Gastrocnemius medialis (tissue), 4 donors: Measurements from ENCODE around the gene SENP1. TPM values are rescaled to one million over a fixed set of nuclear protein-coding genes. Genes with fewer than 3 reads are reported as not detected.

Experiments used
- ATAC-seq, 2 donors: fragments of 150-250 bp; one replicate each; pipeline ENCODE4 v1.9.1; 2016
- DNase-seq, 2 donors: peaks; one replicate each; pipeline ENCODE4 v3.0.0-alpha.2; 2019
- H3K27ac ChIP-seq, 4 donors: fragments of 200-600 bp; sonication (generic); 1 replicate in 1 of 4; 2 replicates in 3 of 4; pipeline ENCODE4 v1.5.1; 2016 to 2018; ENCODE audit warnings: mild to moderate bottlenecking in 2 of 4, moderate library complexity in 1 of 4
- H3K27me3 ChIP-seq, 3 donors: fragments of 200-600 bp; sonication (generic) in 2 of 3; 1 replicate in 1 of 3; 2 replicates in 2 of 3; pipeline versions ENCODE4 v1.5.1 to v1.6.0; 2016 to 2019; ENCODE audit warnings: mild to moderate bottlenecking in 1 of 3, moderate library complexity in 1 of 3
- H3K36me3 ChIP-seq, 2 donors: fragments of 200-600 bp; sonication (generic) in 1 of 2; one replicate each; pipeline ENCODE4 v1.5.1; 2017 to 2018
- H3K4me1 ChIP-seq, 2 donors: fragments of 200-600 bp; sonication (generic) in 1 of 2; one replicate each; pipeline ENCODE4 v1.5.1; 2016 to 2017; ENCODE audit warnings: mild to moderate bottlenecking in 2 of 2
- H3K4me3 ChIP-seq, 4 donors: fragments of 200-600 bp; sonication (generic) in 3 of 4; 1 replicate in 1 of 4; 2 replicates in 3 of 4; pipeline ENCODE4 v1.5.1; 2016 to 2019; ENCODE audit warnings: mild to moderate bottlenecking in 2 of 4
- H3K9me3 ChIP-seq, 3 donors: fragments of 200-600 bp; sonication (generic) in 2 of 3; 1 replicate in 1 of 3; 2 replicates in 2 of 3; pipeline ENCODE4 v1.5.1; 2016 to 2019
- POLR2A ChIP-seq, 2 donors: fragments of 450-650 bp; IDR thresholded peaks; one replicate each; pipeline ENCODE4 v1.6.1; 2017; ENCODE audit warnings: antibody characterized with exemption in 2 of 2, mild to moderate bottlenecking in 2 of 2, moderate library complexity in 2 of 2
- in situ Hi-C, 4 donors: fragments of 200-750 bp; cut with MboI; loops; one replicate each; pipeline versions ENCODE4 v1.15.0 to v1.8.0; 2017; ENCODE audit warnings: low sequenced_read_pairs in 4 of 4
- intact Hi-C: fragments of 100-400 bp; cut with DNase I; formaldehyde crosslinking; loops from one replicate; pipeline ENCODE4 v1.15.1; 2023; ENCODE audit warnings: low total_unique reads
- total RNA-seq, 4 donors: library from RNA; depleted of rRNA; stranded (reverse); fragments of >200 nt; gene quantifications; one replicate each; pipeline versions ENCODE4 v1.1.0 to v1.2.3, GENCODE V29; 2016
- TF ChIP-seq, protein P1 (sequence below), 5 experiments: fragments of 450-650 bp in 3 of 5; fragments of 200-600 bp in 2 of 5; sonication (generic) in 2 of 5; IDR thresholded peaks in 4 of 5; conservative IDR thresholded peaks in 1 of 5; 1 replicate in 4 of 5; 2 replicates in 1 of 5; pipeline ENCODE4 v1.5.1; 2016 to 2019; ENCODE audit warnings: antibody characterized with exemption in 5 of 5, mild to moderate bottlenecking in 3 of 5, moderate library complexity in 3 of 5

The SENP1 gene
- total RNA-seq: 10 to 100 TPM in 3 of 4 donors, 1 to 10 TPM in 1; 8.7 to 19.1 (median 13.1) TPM

GRCh38 chr12:48105867-48106680, at the start of gene SENP1:
TSS of gene SENP1 (minus strand) at chr12:48106079. CDS start at chr12:48101472, 4,607 bp downstream.
- ATAC-seq (peak; percentile 94 to 97), DNase-seq (peak; percentile 81 to 87)
- Histone ChIP-seq H3K27ac (peak within 1 kb of the TSS; percentile 87 to 96 (median 90)), H3K36me3 (no peaks in the 10 kb centered on the region), H3K27me3 (no peaks in the 10 kb centered on the region), H3K4me3 (peak within 1 kb of the TSS; percentile 77 to 92 (median 89)), H3K4me1 (peaks cover 20 to 27% of the 10 kb centered on the region in 2 donors), H3K9me3 (no peaks in the 10 kb centered on the region)
- in situ Hi-C loops (no loop called here), intact Hi-C loops (loop anchor here (1.0 to 10.0 kb wide), 3 partner anchors 57 to 399 kb away; partner anchors contain the start of genes RPAP3 and ZNF641)
- TF ChIP-seq, protein P1, sequence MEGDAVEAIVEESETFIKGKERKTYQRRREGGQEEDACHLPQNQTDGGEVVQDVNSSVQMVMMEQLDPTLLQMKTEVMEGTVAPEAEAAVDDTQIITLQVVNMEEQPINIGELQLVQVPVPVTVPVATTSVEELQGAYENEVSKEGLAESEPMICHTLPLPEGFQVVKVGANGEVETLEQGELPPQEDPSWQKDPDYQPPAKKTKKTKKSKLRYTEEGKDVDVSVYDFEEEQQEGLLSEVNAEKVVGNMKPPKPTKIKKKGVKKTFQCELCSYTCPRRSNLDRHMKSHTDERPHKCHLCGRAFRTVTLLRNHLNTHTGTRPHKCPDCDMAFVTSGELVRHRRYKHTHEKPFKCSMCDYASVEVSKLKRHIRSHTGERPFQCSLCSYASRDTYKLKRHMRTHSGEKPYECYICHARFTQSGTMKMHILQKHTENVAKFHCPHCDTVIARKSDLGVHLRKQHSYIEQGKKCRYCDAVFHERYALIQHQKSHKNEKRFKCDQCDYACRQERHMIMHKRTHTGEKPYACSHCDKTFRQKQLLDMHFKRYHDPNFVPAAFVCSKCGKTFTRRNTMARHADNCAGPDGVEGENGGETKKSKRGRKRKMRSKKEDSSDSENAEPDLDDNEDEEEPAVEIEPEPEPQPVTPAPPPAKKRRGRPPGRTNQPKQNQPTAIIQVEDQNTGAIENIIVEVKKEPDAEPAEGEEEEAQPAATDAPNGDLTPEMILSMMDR (IDR thresholded peaks at IDR 0.05 in 4 of 5, conservative IDR thresholded peaks at IDR 0.05 in 1 of 5): peak in 4 of 5 experiments; percentile 6 to 51 (median 42)
- peak; percentile 38 to 46 for TF ChIP-seq POLR2A (IDR thresholded peaks at IDR 0.05)

- H3K4me3 ChIP-seq: peak overlapping the region in 3 of 4 donors; percentile 18 to 42 (median 25)
- peak overlapping the region; percentile 84 to 98 (median 93) for H3K27ac ChIP-seq
- intact Hi-C loops (loop anchor here (1.0 to 10.0 kb wide), 3 partner anchors 20 to 1886 kb away; partner anchors contain the start of gene SLC38A1), in situ Hi-C loops (no loop called here)
- peak; percentile 59 to 84 for TF ChIP-seq POLR2A (IDR thresholded peaks at IDR 0.05)
- TF ChIP-seq, protein P1 (IDR thresholded peaks at IDR 0.05 in 4 of 5, conservative IDR thresholded peaks at IDR 0.05 in 1 of 5): no peak
- DNase-seq (peak; percentile 88 to 90), ATAC-seq (peak; percentile 74 to 77)
- no peaks in the 10 kb centered on the region for H3K27me3 ChIP-seq
- H3K4me1 ChIP-seq: peaks cover 59 to 87% of the 10 kb centered on the region in 2 donors
- peaks cover 0 to 54% of the 10 kb centered on the region in 2 donors for H3K36me3 ChIP-seq
- H3K9me3 ChIP-seq: no peaks in the 10 kb centered on the region
These were observed 45.4 kb upstream of the SENP1 start for GRCh38 chr12:48151103-48151771.

DNA sequence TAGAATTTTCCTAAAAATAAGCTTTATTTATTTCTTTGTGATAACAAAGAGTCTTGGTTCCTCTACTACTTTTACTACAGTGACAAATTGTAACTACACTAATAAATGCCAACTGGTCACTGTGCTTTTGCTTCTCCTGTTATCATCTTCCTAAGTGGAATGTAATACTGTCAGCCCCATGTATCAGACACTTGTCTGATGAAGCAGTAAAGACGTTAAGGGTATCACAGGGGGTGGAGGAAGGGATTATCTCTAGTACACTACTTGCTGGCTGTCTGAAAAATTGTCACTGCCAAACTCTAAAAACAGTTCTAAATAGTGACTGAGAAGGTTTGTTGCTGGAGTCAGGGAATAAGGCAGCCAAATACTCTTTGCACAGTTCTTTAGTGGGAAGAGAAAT, 40.1 kb upstream of the SENP1 start:
- no peak for ATAC-seq
- Histone ChIP-seq H3K27me3 (no peaks in the 10 kb centered on the region), H3K36me3 (peaks cover 5 to 97% of the 10 kb centered on the region in 2 donors), H3K9me3 (no peaks in the 10 kb centered on the region), H3K4me3 (no peak overlapping the region), H3K27ac (peak overlapping the region; percentile 84 to 98 (median 93)), H3K4me1 (peaks cover 25 to 85% of the 10 kb centered on the region in 2 donors)
- in situ Hi-C loops: no loop called here
- intact Hi-C loops: loop anchor here (1.0 kb wide), 1 partner anchor 9 kb away; no protein-coding TSS in a partner anchor
- no peak for DNase-seq
- TF ChIP-seq POLR2A (IDR thresholded peaks at IDR 0.05): no peak
- TF ChIP-seq, protein P1 (IDR thresholded peaks at IDR 0.05 in 4 of 5, conservative IDR thresholded peaks at IDR 0.05 in 1 of 5): no peak

GRCh38 chr12:48143898-48144297, 38.0 kb upstream of the SENP1 start:
- Histone ChIP-seq H3K27ac (peak overlapping the region; percentile 84 to 98 (median 93)), H3K27me3 (no peaks in the 10 kb centered on the region), H3K4me3 (no peak overlapping the region), H3K36me3 (peaks cover 5 to 99% of the 10 kb centered on the region in 2 donors), H3K9me3 (no peaks in the 10 kb centered on the region), H3K4me1 (peaks cover 12 to 65% of the 10 kb centered on the region in 2 donors)
- intact Hi-C loops: no loop called here
- TF ChIP-seq, protein P1 (IDR thresholded peaks at IDR 0.05 in 4 of 5, conservative IDR thresholded peaks at IDR 0.05 in 1 of 5): no peak
- no peak for TF ChIP-seq POLR2A (IDR thresholded peaks at IDR 0.05)
- ATAC-seq (no peak), DNase-seq (no peak)
- in situ Hi-C loops: no loop called here
